Suprapubic skin (tissue), 4 donors: Measurements from ENCODE around the gene WFIKKN2.

Source experiments
- EP300 ChIP-seq: sonication (generic); formaldehyde crosslinking; IDR thresholded peaks from one replicate; pipeline ENCODE4 v1.6.1; 2017; ENCODE audit warnings: antibody characterized with exemption
- POLR2A ChIP-seq, 2 donors: fragments of 450-650 bp; IDR thresholded peaks; one replicate each; pipeline ENCODE4 v1.6.1; 2017; ENCODE audit warnings: antibody characterized with exemption in 2 of 2, mild to moderate bottlenecking in 2 of 2, moderate library complexity in 2 of 2
- POLR2AphosphoS5 ChIP-seq, 3 donors: sonication (generic); formaldehyde crosslinking; IDR thresholded peaks; one replicate each; pipeline ENCODE4 v1.6.1; 2017; ENCODE audit warnings: antibody characterized with exemption in 3 of 3
- TF ChIP-seq, protein P1 (sequence below), 2 donors: fragments of 200-600 bp in 1 of 2; fragments of 450-650 bp in 1 of 2; sonication (generic) in 1 of 2; IDR thresholded peaks; one replicate each; pipeline ENCODE4 v1.5.1; 2016 to 2019; ENCODE audit warnings: antibody characterized with exemption in 2 of 2, mild to moderate bottlenecking in 1 of 2, moderate library complexity in 1 of 2

DNA sequence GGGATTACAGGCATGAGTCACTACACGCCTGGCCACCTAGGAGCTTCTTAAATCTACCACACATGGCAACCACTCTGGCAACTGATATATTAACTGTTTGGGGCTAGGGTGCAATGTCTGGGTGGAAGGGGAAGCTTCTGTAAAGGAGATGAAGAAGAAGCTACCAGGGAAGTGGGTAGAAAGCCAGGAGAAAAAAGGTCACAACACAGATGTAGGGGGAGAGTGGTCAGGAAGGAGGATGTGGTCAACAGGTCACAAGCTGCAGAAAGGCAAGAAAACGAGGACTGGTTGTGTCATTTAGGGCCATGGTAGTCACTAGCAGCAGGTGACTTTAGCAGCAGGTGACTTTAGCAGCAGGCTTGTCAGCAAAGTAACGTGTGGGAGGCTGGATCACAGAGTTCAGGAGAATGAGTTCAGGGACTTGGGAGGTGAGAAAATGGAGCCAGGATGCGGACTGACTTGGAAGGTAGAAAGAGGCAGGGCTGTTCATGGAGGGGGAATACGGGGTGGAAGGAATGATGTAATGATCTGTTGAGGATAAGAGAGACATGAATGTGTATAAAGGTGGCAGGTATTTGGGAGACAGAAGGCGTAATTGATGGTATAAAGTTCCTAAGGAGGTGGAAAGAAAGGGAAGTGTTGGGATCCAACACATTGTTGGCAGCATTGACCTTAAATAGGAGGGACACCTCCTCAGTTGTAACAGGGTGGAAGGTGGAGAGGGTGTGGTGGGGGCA lies 16.3 kb upstream of the WFIKKN2 start:
- no peak for TF ChIP-seq POLR2A (IDR thresholded peaks at IDR 0.05)
- TF ChIP-seq, protein P1, sequence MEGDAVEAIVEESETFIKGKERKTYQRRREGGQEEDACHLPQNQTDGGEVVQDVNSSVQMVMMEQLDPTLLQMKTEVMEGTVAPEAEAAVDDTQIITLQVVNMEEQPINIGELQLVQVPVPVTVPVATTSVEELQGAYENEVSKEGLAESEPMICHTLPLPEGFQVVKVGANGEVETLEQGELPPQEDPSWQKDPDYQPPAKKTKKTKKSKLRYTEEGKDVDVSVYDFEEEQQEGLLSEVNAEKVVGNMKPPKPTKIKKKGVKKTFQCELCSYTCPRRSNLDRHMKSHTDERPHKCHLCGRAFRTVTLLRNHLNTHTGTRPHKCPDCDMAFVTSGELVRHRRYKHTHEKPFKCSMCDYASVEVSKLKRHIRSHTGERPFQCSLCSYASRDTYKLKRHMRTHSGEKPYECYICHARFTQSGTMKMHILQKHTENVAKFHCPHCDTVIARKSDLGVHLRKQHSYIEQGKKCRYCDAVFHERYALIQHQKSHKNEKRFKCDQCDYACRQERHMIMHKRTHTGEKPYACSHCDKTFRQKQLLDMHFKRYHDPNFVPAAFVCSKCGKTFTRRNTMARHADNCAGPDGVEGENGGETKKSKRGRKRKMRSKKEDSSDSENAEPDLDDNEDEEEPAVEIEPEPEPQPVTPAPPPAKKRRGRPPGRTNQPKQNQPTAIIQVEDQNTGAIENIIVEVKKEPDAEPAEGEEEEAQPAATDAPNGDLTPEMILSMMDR (IDR thresholded peaks at IDR 0.05), result no peak
- no peak for TF ChIP-seq POLR2AphosphoS5 (IDR thresholded peaks at IDR 0.05)
- no peak for TF ChIP-seq EP300
